Measurements from ENCODE around the gene MSLN.
A peak's percentile ranks its signal among the peaks of the same experiment; 100 is the strongest.

The MSLN gene

DNA sequence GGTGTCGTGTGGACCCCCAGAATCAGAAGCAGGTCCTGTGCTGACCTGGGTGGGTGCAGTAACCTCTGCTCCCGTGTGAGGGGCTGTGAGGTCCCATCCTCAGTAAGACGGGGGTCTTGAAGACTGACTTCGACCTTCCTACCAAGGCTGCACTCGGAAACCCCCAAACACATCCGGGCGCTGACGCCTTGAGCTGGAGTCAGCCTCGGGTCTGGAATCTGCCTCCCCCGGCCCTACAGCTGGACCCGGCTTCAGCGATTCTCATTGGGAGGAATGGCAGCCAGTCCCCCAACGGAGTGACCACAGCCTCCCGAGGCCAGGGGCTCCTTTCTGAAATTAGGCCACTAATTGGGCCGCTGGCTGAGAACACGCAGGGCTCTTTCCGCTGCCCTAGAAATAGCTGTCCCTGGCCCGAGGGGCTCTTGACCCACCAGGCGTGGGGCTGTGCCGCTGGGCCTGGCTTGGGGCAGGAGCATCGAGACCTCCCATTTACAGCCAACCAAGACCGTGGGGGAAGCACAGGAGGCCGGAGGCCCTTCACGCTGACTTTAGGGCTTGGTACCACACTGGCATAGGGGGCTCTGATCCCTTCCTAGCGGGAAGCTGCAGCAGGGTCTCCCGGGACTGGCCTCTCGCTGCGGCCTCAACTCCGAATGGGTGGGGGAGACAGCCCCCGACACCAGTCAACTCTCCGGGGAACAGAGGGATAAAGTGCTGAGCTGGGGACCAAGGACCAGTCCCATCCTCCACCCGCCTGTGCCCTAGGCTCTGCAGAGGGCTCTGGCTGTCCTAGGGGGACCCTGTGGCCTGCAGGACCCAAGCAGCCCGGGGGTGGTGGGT, 42.6 kb downstream of the MSLN start:
- Histone ChIP-seq H3K27ac (ENCODE audit: low read depth, low read length, severe bottlenecking) (no peak overlapping the region), H3K4me3 (ENCODE audit: extremely low read depth, insufficient read depth, low read length, poor library complexity, severe bottlenecking) (no peak overlapping the region), H3K4me1 (ENCODE audit: control insufficient read depth, insufficient read depth, low read length, poor library complexity, severe bottlenecking) (no peaks in the 10 kb centered on the region), H3K9me3 (ENCODE audit: control insufficient read depth, low read length) (no peaks in the 10 kb centered on the region), H3K36me3 (ENCODE audit: control insufficient read depth, insufficient read depth, low read length) (no peaks in the 10 kb centered on the region)
- WGBS, 2 experiments (ENCODE audit: insufficient coverage in 2 of 2), result 81 to 84% methylated on average over 30 to 31 of the region's 33 CpGs

- Histone ChIP-seq H3K27ac (ENCODE audit: low read depth, low read length, severe bottlenecking) (no peak overlapping the region), H3K9me3 (ENCODE audit: control insufficient read depth, low read length) (no peaks in the 10 kb centered on the region), H3K4me1 (ENCODE audit: control insufficient read depth, insufficient read depth, low read length, poor library complexity, severe bottlenecking) (no peaks in the 10 kb centered on the region), H3K36me3 (ENCODE audit: control insufficient read depth, insufficient read depth, low read length) (no peaks in the 10 kb centered on the region), H3K4me3 (ENCODE audit: extremely low read depth, insufficient read depth, low read length, poor library complexity, severe bottlenecking) (no peak overlapping the region)
- 80 to 88% methylated on average over 4 to 6 of the region's 8 CpGs for WGBS, 2 experiments (ENCODE audit: insufficient coverage in 2 of 2)
Observed at GRCh38 chr16:803754-804080, 43.2 kb downstream of the MSLN start.

- H3K4me3 ChIP-seq (ENCODE audit: extremely low read depth, insufficient read depth, low read length, poor library complexity, severe bottlenecking), result no peak overlapping the region
- H3K4me1 ChIP-seq (ENCODE audit: control insufficient read depth, insufficient read depth, low read length, poor library complexity, severe bottlenecking), result no peaks in the 10 kb centered on the region
- no peaks in the 10 kb centered on the region for H3K36me3 ChIP-seq (ENCODE audit: control insufficient read depth, insufficient read depth, low read length)
- H3K27ac ChIP-seq (ENCODE audit: low read depth, low read length, severe bottlenecking), result no peak overlapping the region
- 76 to 83% methylated on average over 22 to 30 of the region's 33 CpGs for WGBS, 2 experiments (ENCODE audit: insufficient coverage in 2 of 2)
- H3K9me3 ChIP-seq (ENCODE audit: control insufficient read depth, low read length), result no peaks in the 10 kb centered on the region
Observed at GRCh38 chr16:804193-805048, 43.9 kb downstream of the MSLN start.

DNA sequence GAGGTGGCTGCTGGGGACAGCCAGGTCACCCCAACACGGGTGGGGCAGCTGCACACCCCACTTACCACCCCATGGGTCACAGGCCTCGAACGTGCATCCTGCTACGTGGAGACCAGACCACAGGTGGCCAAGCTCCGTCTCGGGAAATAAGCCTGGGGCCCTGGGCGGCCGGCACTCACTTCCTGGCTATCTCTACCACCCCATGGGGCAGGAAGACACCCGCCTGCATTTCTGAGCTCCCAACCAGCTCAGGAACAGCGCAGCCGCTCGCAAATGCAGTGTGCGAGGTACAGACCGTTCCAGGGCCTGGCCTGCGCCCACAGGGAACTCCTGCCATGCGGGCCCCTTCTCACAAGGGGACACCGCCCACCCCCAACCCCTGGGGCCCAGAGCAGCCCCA, 44.9 kb downstream of the MSLN start:
- Histone ChIP-seq H3K36me3 (ENCODE audit: control insufficient read depth, insufficient read depth, low read length) (no peaks in the 10 kb centered on the region), H3K9me3 (ENCODE audit: control insufficient read depth, low read length) (no peaks in the 10 kb centered on the region), H3K27ac (ENCODE audit: low read depth, low read length, severe bottlenecking) (no peak overlapping the region), H3K4me3 (ENCODE audit: extremely low read depth, insufficient read depth, low read length, poor library complexity, severe bottlenecking) (no peak overlapping the region), H3K4me1 (ENCODE audit: control insufficient read depth, insufficient read depth, low read length, poor library complexity, severe bottlenecking) (no peaks in the 10 kb centered on the region)
- 88 to 97% methylated on average over 12 to 17 of the region's 17 CpGs for WGBS, 2 experiments (ENCODE audit: insufficient coverage in 2 of 2)

- 51 to 57% methylated on average over 71 to 80 of the region's 80 CpGs for WGBS, 2 experiments (ENCODE audit: insufficient coverage in 2 of 2)
- Histone ChIP-seq H3K9me3 (ENCODE audit: control insufficient read depth, low read length) (no peaks in the 10 kb centered on the region), H3K4me3 (ENCODE audit: extremely low read depth, insufficient read depth, low read length, poor library complexity, severe bottlenecking) (peak overlapping the region; percentile 56), H3K36me3 (ENCODE audit: control insufficient read depth, insufficient read depth, low read length) (no peaks in the 10 kb centered on the region), H3K27ac (ENCODE audit: low read depth, low read length, severe bottlenecking) (peak overlapping the region; percentile 66), H3K4me1 (ENCODE audit: control insufficient read depth, insufficient read depth, low read length, poor library complexity, severe bottlenecking) (no peaks in the 10 kb centered on the region)
Observed at GRCh38 chr16:807347-808084, 47.0 kb downstream of the MSLN start.

GRCh38 chr16:808085-808386, 47.5 kb downstream of the MSLN start:
- H3K4me3 ChIP-seq (ENCODE audit: extremely low read depth, insufficient read depth, low read length, poor library complexity, severe bottlenecking), result peak overlapping the region; percentile 56
- no peaks in the 10 kb centered on the region for H3K4me1 ChIP-seq (ENCODE audit: control insufficient read depth, insufficient read depth, low read length, poor library complexity, severe bottlenecking)
- no peaks in the 10 kb centered on the region for H3K9me3 ChIP-seq (ENCODE audit: control insufficient read depth, low read length)
- no peaks in the 10 kb centered on the region for H3K36me3 ChIP-seq (ENCODE audit: control insufficient read depth, insufficient read depth, low read length)
- H3K27ac ChIP-seq (ENCODE audit: low read depth, low read length, severe bottlenecking), result no peak overlapping the region
- 38 to 80% methylated on average over 11 to 16 of the region's 19 CpGs for WGBS, 2 experiments (ENCODE audit: insufficient coverage in 2 of 2)

- peak overlapping the region; percentile 8 for H3K4me3 ChIP-seq (ENCODE audit: extremely low read depth, insufficient read depth, low read length, poor library complexity, severe bottlenecking)
- 22 to 28% methylated on average over 53 to 55 of the region's 67 CpGs for WGBS, 2 experiments (ENCODE audit: insufficient coverage in 2 of 2)
Observed at GRCh38 chr16:813204-813915, 52.8 kb downstream of the MSLN start.

DNA sequence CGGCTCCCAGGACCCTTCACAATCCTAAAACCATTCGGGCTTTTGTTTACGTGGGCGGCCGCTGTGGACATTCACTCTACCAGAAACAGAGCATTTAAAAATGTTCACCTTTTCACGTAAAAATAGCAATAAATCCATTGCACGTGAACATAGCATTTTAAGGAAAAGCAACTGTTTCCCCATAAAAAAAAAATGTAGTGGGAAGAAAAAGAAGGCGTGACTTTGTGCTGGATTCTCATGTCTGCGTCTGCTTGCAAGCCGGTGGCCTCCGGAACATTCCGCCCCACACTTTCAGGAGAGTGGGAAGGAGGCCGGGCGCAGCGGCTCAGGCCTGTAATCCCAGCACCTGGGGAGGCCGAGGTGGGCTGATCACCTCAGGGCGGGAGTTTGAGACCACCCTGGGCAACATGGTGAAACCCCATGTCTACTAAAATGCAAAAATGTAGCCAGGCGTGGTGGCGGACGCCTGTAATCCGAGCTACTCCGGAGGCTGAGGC, 53.4 kb downstream of the MSLN start:
- Histone ChIP-seq H3K27ac (ENCODE audit: low read depth, low read length, severe bottlenecking) (no peak overlapping the region), H3K9me3 (ENCODE audit: control insufficient read depth, low read length) (no peaks in the 10 kb centered on the region), H3K36me3 (ENCODE audit: control insufficient read depth, insufficient read depth, low read length) (no peaks in the 10 kb centered on the region), H3K4me1 (ENCODE audit: control insufficient read depth, insufficient read depth, low read length, poor library complexity, severe bottlenecking) (peaks cover 9% of the 10 kb centered on the region), H3K4me3 (ENCODE audit: extremely low read depth, insufficient read depth, low read length, poor library complexity, severe bottlenecking) (no peak overlapping the region)
- 66 to 72% methylated on average over 19 of the region's 22 CpGs for WGBS, 2 experiments (ENCODE audit: insufficient coverage in 2 of 2)

More at GRCh38 chr16:813204-813915, 52.8 kb downstream of the MSLN start:
- H3K9me3 ChIP-seq (ENCODE audit: control insufficient read depth, low read length), result no peaks in the 10 kb centered on the region
- H3K36me3 ChIP-seq (ENCODE audit: control insufficient read depth, insufficient read depth, low read length), result no peaks in the 10 kb centered on the region
- no peak overlapping the region for H3K27ac ChIP-seq (ENCODE audit: low read depth, low read length, severe bottlenecking)
- peaks cover 9% of the 10 kb centered on the region for H3K4me1 ChIP-seq (ENCODE audit: control insufficient read depth, insufficient read depth, low read length, poor library complexity, severe bottlenecking)

- Histone ChIP-seq H3K4me3 (ENCODE audit: extremely low read depth, insufficient read depth, low read length, poor library complexity, severe bottlenecking) (no peak overlapping the region), H3K9me3 (ENCODE audit: control insufficient read depth, low read length) (no peaks in the 10 kb centered on the region), H3K27ac (ENCODE audit: low read depth, low read length, severe bottlenecking) (no peak overlapping the region), H3K36me3 (ENCODE audit: control insufficient read depth, insufficient read depth, low read length) (no peaks in the 10 kb centered on the region), H3K4me1 (ENCODE audit: control insufficient read depth, insufficient read depth, low read length, poor library complexity, severe bottlenecking) (peaks cover 9% of the 10 kb centered on the region)
- 90 to 100% methylated on average over 4 to 7 of the region's 9 CpGs for WGBS, 2 experiments (ENCODE audit: insufficient coverage in 2 of 2)
Observed at GRCh38 chr16:814974-815373, 54.4 kb downstream of the MSLN start.

- no peaks in the 10 kb centered on the region for H3K9me3 ChIP-seq (ENCODE audit: control insufficient read depth, low read length)
- H3K4me1 ChIP-seq (ENCODE audit: control insufficient read depth, insufficient read depth, low read length, poor library complexity, severe bottlenecking), result peaks cover 9% of the 10 kb centered on the region
- WGBS, 2 experiments (ENCODE audit: insufficient coverage in 2 of 2), result 92 to 94% methylated on average over 3 to 10 of the region's 15 CpGs
- no peaks in the 10 kb centered on the region for H3K36me3 ChIP-seq (ENCODE audit: control insufficient read depth, insufficient read depth, low read length)
- H3K27ac ChIP-seq (ENCODE audit: low read depth, low read length, severe bottlenecking), result no peak overlapping the region
- H3K4me3 ChIP-seq (ENCODE audit: extremely low read depth, insufficient read depth, low read length, poor library complexity, severe bottlenecking), result no peak overlapping the region
Observed at GRCh38 chr16:815861-816260, 55.3 kb downstream of the MSLN start.
